Activated naive CD8-positive, alpha-beta T cell (primary cell): ENCODE results near the gene DACT3.
A peak's percentile ranks its signal among the peaks of the same experiment; 100 is the strongest.

ENCODE experiments used
- H3K27ac Mint-ChIP-seq: one replicate; pipeline ENCODE4 v1.8.0; 2021; ENCODE audit warnings: mixed read lengths
- H3K27me3 Mint-ChIP-seq: one replicate; pipeline ENCODE4 v1.8.0; 2021; ENCODE audit warnings: mixed read lengths
- H3K36me3 Mint-ChIP-seq: one replicate; pipeline ENCODE4 v1.8.0; 2021; ENCODE audit warnings: mixed read lengths
- H3K4me1 Mint-ChIP-seq: one replicate; pipeline ENCODE4 v1.8.0; 2021; ENCODE audit warnings: low read depth, mixed read lengths
- H3K4me3 Mint-ChIP-seq: one replicate; pipeline ENCODE4 v1.8.0; 2021; ENCODE audit warnings: mild to moderate bottlenecking, mixed read lengths
- H3K9me3 Mint-ChIP-seq: one replicate; pipeline ENCODE4 v1.8.0; 2021; ENCODE audit warnings: low read depth, mixed read lengths

The DACT3 gene

DNA sequence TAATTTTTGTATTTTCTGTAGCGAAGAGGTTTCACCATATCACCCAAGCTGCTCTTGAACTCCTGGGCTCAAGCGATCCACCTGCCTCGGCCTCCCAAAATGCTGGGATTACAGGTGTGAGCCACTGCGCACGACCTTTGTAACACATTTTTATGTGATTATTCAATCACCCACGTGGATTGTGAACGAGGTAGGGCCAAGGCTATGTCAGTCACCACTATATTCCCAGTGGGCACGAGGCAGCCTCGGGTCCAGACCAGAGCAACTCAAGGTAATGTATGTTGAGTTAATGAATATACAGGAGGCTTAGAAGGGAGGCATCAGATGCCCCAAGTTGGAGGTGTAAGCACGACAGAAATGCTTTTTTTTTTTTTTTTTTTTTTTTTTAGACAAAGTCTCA lies 45.0 kb downstream of the DACT3 start:
- Mint-ChIP-seq H3K9me3 (no peaks in the 10 kb centered on the region), H3K4me3 (peak overlapping the region; percentile 58), H3K27ac (peak overlapping the region; percentile 75), H3K36me3 (no peaks in the 10 kb centered on the region), H3K27me3 (no peaks in the 10 kb centered on the region), H3K4me1 (peaks cover 72% of the 10 kb centered on the region)

GRCh38 chr19:46614114-46614722 lies 46.8 kb downstream of the DACT3 start:
- no peaks in the 10 kb centered on the region for H3K27me3 Mint-ChIP-seq
- peak overlapping the region; percentile 52 for H3K4me3 Mint-ChIP-seq
- peaks cover 68% of the 10 kb centered on the region for H3K4me1 Mint-ChIP-seq
- H3K9me3 Mint-ChIP-seq = no peaks in the 10 kb centered on the region
- peak overlapping the region; percentile 37 for H3K27ac Mint-ChIP-seq
- peaks cover under 1% of the 10 kb centered on the region for H3K36me3 Mint-ChIP-seq

GRCh38 chr19:46613525-46613924 lies 47.5 kb downstream of the DACT3 start:
- Mint-ChIP-seq H3K27ac (peak overlapping the region; percentile 37), H3K4me1 (peaks cover 66% of the 10 kb centered on the region), H3K27me3 (no peaks in the 10 kb centered on the region), H3K4me3 (no peak overlapping the region), H3K9me3 (no peaks in the 10 kb centered on the region), H3K36me3 (peaks cover 3% of the 10 kb centered on the region)

GRCh38 chr19:46611776-46612175 lies 49.2 kb downstream of the DACT3 start:
- peak overlapping the region; percentile 85 for H3K27ac Mint-ChIP-seq
- H3K4me3 Mint-ChIP-seq = peak overlapping the region; percentile 46
- H3K4me1 Mint-ChIP-seq = peaks cover 59% of the 10 kb centered on the region
- H3K9me3 Mint-ChIP-seq = no peaks in the 10 kb centered on the region
- peaks cover 3% of the 10 kb centered on the region for H3K36me3 Mint-ChIP-seq
- H3K27me3 Mint-ChIP-seq = no peaks in the 10 kb centered on the region

GRCh38 chr19:46610851-46611770 lies 49.9 kb downstream of the DACT3 start:
- peaks cover 58% of the 10 kb centered on the region for H3K4me1 Mint-ChIP-seq
- peak overlapping the region; percentile 85 for H3K27ac Mint-ChIP-seq
- H3K36me3 Mint-ChIP-seq = peaks cover 6% of the 10 kb centered on the region
- H3K27me3 Mint-ChIP-seq = no peaks in the 10 kb centered on the region
- no peaks in the 10 kb centered on the region for H3K9me3 Mint-ChIP-seq
- peak overlapping the region; percentile 39 for H3K4me3 Mint-ChIP-seq

GRCh38 chr19:46610413-46610775 lies 50.6 kb downstream of the DACT3 start:
- H3K36me3 Mint-ChIP-seq = peaks cover 6% of the 10 kb centered on the region
- no peaks in the 10 kb centered on the region for H3K9me3 Mint-ChIP-seq
- H3K4me3 Mint-ChIP-seq = peak overlapping the region; percentile 39
- H3K4me1 Mint-ChIP-seq = peaks cover 57% of the 10 kb centered on the region
- no peaks in the 10 kb centered on the region for H3K27me3 Mint-ChIP-seq
- H3K27ac Mint-ChIP-seq = peak overlapping the region; percentile 85

- no peaks in the 10 kb centered on the region for H3K9me3 Mint-ChIP-seq
- peaks cover 6% of the 10 kb centered on the region for H3K36me3 Mint-ChIP-seq
- H3K4me1 Mint-ChIP-seq = peaks cover 57% of the 10 kb centered on the region
- no peaks in the 10 kb centered on the region for H3K27me3 Mint-ChIP-seq
- no peak overlapping the region for H3K27ac Mint-ChIP-seq
- H3K4me3 Mint-ChIP-seq = no peak overlapping the region
These were observed 51.2 kb downstream of the DACT3 start for GRCh38 chr19:46609511-46610412.

DNA sequence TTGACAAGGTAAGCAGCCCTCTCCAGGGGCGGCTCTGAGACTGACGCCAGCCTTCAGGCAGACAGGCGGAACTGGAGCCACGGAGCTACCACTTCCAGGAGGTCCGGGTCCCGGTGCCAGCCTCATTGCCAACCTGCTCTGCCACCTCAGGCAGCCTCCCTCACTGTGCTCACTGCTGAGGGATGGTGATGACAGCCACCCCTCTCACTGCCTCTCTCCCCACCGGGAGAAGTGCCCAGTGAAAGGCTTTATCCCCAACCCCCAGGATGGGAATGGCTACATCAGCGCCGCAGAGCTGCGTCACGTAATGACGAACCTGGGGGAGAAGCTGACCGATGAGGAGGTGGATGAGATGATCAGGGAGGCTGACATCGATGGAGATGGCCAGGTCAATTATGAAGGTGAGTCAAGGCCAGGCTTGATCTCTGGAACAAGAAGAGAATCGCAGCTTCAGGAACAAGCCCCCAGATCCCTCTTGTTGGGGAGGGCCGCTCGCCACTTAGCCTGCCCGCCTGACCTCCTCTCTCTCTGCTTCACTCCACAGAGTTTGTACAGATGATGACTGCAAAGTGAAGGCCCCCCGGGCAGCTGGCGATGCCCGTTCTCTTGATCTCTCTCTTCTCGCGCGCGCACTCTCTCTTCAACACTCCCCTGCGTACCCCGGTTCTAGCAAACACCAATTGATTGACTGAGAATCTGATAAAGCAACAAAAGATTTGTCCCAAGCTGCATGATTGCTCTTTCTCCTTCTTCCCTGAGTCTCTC lies 52.2 kb downstream of the DACT3 start:
- Mint-ChIP-seq H3K27ac (peak overlapping the region; percentile 47), H3K4me3 (no peak overlapping the region), H3K4me1 (peaks cover 49% of the 10 kb centered on the region), H3K36me3 (peaks cover 6% of the 10 kb centered on the region), H3K27me3 (no peaks in the 10 kb centered on the region), H3K9me3 (no peaks in the 10 kb centered on the region)

- peaks cover 51% of the 10 kb centered on the region for H3K4me1 Mint-ChIP-seq
- H3K4me3 Mint-ChIP-seq = no peak overlapping the region
- no peaks in the 10 kb centered on the region for H3K27me3 Mint-ChIP-seq
- no peaks in the 10 kb centered on the region for H3K9me3 Mint-ChIP-seq
- no peak overlapping the region for H3K27ac Mint-ChIP-seq
- peaks cover 6% of the 10 kb centered on the region for H3K36me3 Mint-ChIP-seq
These were observed 52.8 kb downstream of the DACT3 start for GRCh38 chr19:46608178-46608577.

DNA sequence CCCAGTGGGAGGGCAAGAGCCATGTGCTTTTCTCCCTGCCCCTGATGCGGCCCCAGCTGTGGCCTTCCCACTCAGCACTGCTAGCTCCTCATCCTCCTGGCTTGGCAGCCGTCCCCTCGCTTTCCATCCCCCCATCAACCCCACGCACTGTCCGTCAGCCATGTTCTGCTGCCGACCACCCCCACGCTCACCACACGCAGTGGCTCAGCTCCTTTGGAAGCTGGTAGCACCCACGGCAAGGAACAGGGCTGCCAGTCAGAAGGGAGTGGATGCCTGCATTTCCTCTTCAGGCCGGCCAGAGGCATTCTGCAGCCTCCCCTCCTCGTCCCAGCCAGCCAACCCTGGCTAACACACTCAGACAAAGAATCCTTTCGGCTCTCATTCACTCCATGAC lies 53.5 kb downstream of the DACT3 start:
- H3K36me3 Mint-ChIP-seq = peaks cover 6% of the 10 kb centered on the region
- peak overlapping the region; percentile 30 for H3K27ac Mint-ChIP-seq
- H3K9me3 Mint-ChIP-seq = no peaks in the 10 kb centered on the region
- H3K4me3 Mint-ChIP-seq = no peak overlapping the region
- no peaks in the 10 kb centered on the region for H3K27me3 Mint-ChIP-seq
- peaks cover 54% of the 10 kb centered on the region for H3K4me1 Mint-ChIP-seq

DNA sequence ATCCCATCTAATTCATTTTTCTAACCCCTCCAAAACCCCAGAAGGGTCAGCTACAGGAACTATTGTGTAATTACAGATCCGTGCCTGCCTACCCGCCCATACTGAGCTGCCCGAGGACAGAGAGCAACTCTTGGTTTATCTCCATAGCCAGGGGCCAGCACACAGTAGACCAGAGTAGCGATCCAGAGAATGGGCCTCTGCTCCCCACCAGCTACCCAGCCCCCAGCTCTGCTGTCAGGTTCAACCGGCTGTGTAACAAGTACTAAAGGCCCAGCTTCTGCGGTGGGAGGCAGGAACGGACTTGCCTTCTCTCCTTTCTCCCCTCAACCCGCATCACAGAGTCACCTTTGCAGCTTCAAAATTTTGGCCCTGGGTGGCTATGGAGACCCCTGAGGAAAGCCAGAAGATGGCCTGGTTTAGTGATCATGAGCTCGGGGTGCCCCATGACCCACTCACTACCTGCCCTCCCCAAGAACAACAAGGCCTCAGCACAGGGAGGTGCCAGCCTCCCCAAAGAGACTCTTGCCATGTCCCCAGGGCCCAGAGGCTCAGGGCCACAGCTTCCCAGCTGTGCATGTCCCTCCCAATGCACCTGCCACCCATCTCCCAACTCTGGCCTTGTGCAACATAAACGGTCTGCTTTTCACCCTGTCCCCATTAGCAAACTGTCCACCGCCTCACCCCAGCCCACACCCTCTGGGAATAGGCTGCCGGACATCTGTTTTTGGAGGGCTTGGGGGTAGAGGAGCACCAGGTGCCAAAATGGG lies 54.1 kb downstream of the DACT3 start:
- Mint-ChIP-seq H3K27me3 (no peaks in the 10 kb centered on the region), H3K27ac (peak overlapping the region; percentile 47), H3K4me1 (peaks cover 52% of the 10 kb centered on the region), H3K9me3 (no peaks in the 10 kb centered on the region), H3K36me3 (peaks cover 6% of the 10 kb centered on the region), H3K4me3 (no peak overlapping the region)

GRCh38 chr19:46606019-46606418 lies 55.0 kb downstream of the DACT3 start:
- Mint-ChIP-seq H3K27ac (peak overlapping the region; percentile 47), H3K27me3 (no peaks in the 10 kb centered on the region), H3K4me1 (peaks cover 44% of the 10 kb centered on the region), H3K4me3 (no peak overlapping the region), H3K9me3 (no peaks in the 10 kb centered on the region), H3K36me3 (peaks cover 6% of the 10 kb centered on the region)

GRCh38 chr19:46605356-46605821 lies 55.6 kb downstream of the DACT3 start:
- no peaks in the 10 kb centered on the region for H3K9me3 Mint-ChIP-seq
- no peak overlapping the region for H3K27ac Mint-ChIP-seq
- peaks cover 6% of the 10 kb centered on the region for H3K36me3 Mint-ChIP-seq
- no peaks in the 10 kb centered on the region for H3K27me3 Mint-ChIP-seq
- H3K4me1 Mint-ChIP-seq = peaks cover 39% of the 10 kb centered on the region
- H3K4me3 Mint-ChIP-seq = no peak overlapping the region
